OCI-M2 (cell line): ENCODE results near the gene HPSE2.

Experiments
- DNase-seq: peaks from one replicate; lab custom pipeline; 2025; ENCODE audit not compliant: unreplicated experiment; lab: John Stamatoyannopoulos, UW

HPSE2 gene

GRCh38 chr10:98628206-98628605 is 607.4 kb downstream of the HPSE2 start:
- DNase-seq = no peak

- DNase-seq = no peak
Measured at GRCh38 chr10:98627711-98628110, 607.9 kb downstream of the HPSE2 start.

GRCh38 chr10:98624963-98625362 is 610.7 kb downstream of the HPSE2 start:
- DNase-seq = no peak

- no peak for DNase-seq
Measured at GRCh38 chr10:98623176-98623575, 612.5 kb downstream of the HPSE2 start.

- DNase-seq = no peak
Measured at GRCh38 chr10:98621630-98622029, 614.0 kb downstream of the HPSE2 start.

GRCh38 chr10:98620503-98620902 is 615.1 kb downstream of the HPSE2 start:
- no peak for DNase-seq

GRCh38 chr10:98619446-98619845 is 616.2 kb downstream of the HPSE2 start:
- no peak for DNase-seq

GRCh38 chr10:98617906-98618520 is 617.6 kb downstream of the HPSE2 start:
- DNase-seq = no peak

GRCh38 chr10:98613446-98613845 is 622.2 kb downstream of the HPSE2 start:
- no peak for DNase-seq

GRCh38 chr10:98611436-98611835 is 624.2 kb downstream of the HPSE2 start:
- no peak for DNase-seq

- DNase-seq = no peak
Measured at GRCh38 chr10:98610836-98611235, 624.8 kb downstream of the HPSE2 start.

- no peak for DNase-seq
Measured at GRCh38 chr10:98610301-98610700, 625.4 kb downstream of the HPSE2 start.

- no peak for DNase-seq
Measured at GRCh38 chr10:98609265-98609664, 626.4 kb downstream of the HPSE2 start.

GRCh38 chr10:98608411-98608810 is 627.2 kb downstream of the HPSE2 start:
- DNase-seq = no peak

GRCh38 chr10:98602224-98602623 is 633.4 kb downstream of the HPSE2 start:
- DNase-seq = no peak

- no peak for DNase-seq
Measured at GRCh38 chr10:98599032-98599610, 636.5 kb downstream of the HPSE2 start.

GRCh38 chr10:98596404-98596803 is 639.2 kb downstream of the HPSE2 start:
- DNase-seq = no peak

- DNase-seq = no peak
Measured at GRCh38 chr10:98589691-98590090, 646.0 kb downstream of the HPSE2 start.

GRCh38 chr10:98589007-98589406 is 646.6 kb downstream of the HPSE2 start:
- no peak for DNase-seq

GRCh38 chr10:98587156-98587837 is 648.4 kb downstream of the HPSE2 start:
- DNase-seq = no peak

- DNase-seq = no peak
Measured at GRCh38 chr10:98586096-98586495, 649.6 kb downstream of the HPSE2 start.

GRCh38 chr10:98582363-98582762 is 653.3 kb downstream of the HPSE2 start:
- DNase-seq = no peak

GRCh38 chr10:98577578-98577977 is 658.1 kb downstream of the HPSE2 start:
- no peak for DNase-seq
